Astrocyte of the hippocampus (primary cell): ENCODE results near the gene UNC5B.

Experiments
- DNase-seq: peaks from one replicate; pipeline ENCODE4 v3.0.0; 2011; ENCODE audit warnings: low read depth, low spot score

Gene UNC5B

DNA sequence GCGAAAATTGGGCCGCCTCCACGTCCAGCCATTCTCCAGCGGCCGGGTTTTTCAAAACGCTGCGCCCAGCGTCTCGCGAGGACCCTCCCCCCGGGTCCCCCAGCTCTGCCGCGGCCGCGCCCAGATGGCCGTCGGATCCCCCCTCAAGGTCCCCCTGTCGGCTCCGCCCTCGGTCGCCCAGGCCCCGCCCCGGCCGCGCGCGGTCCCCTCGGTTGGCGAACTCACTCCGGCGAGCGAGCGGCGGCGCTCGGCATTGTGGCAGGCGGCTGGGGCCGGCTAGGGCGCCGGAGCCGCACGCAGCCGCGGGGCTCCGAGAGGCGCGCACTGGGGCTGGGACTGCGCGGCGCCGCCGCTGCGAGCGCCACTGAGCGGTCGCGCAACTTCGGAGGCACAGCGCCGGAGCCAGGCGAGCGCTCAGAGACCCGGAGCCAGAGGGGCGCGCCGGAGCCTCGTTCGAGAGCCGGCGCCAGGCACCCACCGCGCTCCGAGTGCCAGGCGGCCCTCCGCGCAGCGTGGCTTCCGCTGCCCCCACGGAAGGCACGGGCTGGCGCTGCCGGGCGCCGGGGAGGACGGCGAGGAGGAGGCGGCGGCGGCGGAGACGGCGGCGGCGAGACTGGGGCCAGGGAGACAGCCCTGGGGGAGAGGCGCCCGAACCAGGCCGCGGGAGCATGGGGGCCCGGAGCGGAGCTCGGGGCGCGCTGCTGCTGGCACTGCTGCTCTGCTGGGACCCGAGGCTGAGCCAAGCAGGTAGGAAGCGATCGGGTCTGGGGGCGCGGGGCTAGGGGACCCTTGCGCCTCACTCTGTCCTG is at the start of gene UNC5B:
UNC5B (plus strand) TSS at position 253 of the 809 bp plus-strand sequence; CDS start at position 669, 416 bp downstream.
- peak; percentile 98 for DNase-seq

DNA sequence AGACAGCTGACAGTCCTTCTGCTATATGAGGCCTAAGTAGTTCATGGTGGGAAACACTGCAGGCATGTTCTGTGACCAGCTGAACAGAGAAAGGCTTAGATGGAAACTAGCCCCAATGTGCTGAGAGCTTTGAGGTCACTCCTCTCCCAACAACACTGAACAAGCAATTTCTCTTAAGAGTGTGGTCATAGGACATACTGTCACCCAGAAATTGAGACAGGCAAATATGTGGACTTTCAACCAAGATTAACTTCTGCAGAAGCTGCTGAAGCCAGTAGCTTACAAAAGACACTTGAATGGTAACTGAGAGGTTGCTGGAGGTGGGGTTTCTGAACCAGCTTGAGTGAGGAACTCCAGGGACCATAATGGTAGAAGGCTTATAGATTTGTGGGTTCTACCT is 38.9 kb upstream of the UNC5B start:
- DNase-seq = no peak

DNA sequence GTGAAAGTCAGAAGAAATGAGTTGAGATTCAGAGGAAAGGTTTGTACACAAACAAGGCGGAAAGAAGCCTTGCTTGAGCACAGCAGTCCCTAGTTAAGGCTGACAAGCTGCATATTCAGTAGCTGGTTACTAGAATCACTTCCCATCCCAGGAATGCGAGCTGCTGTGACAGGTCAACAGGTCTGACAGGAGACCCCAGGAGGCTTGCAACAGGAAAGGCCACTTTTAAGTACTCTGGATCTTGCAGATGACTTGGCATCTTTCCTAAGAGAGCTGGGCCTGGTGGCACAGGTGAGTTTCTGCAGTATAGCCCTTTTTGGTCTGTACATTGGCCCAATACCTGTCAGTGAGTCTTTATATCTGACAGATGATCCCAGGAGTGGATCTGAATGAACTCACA is 35.7 kb upstream of the UNC5B start:
- no peak for DNase-seq

DNA sequence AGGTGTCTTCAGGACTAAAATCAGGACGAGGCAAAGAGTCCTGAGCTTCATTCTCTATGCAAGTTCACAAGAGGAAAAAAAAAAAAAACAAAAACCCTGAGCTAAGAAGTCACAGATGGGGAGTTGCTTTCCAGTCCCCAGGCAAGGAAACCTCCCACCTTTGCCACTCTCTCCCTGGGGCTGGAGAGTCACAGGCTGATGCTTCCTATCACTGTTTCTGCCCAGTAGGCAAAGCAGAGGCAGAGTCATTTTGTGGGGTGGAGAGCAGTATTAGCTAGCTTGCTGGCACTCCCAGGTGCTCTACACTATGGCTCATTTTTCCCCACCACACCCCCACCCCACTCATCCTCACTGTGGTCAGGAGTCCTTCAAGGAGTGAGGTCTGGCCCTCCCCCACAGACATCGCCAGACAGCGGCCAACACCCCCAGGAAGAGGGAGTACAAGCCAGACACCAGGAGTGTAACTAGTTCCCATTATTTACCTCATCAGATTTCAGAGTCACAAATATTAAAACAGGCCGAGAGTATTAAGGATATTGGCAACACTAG is 34.6 kb upstream of the UNC5B start:
- no peak for DNase-seq

DNA sequence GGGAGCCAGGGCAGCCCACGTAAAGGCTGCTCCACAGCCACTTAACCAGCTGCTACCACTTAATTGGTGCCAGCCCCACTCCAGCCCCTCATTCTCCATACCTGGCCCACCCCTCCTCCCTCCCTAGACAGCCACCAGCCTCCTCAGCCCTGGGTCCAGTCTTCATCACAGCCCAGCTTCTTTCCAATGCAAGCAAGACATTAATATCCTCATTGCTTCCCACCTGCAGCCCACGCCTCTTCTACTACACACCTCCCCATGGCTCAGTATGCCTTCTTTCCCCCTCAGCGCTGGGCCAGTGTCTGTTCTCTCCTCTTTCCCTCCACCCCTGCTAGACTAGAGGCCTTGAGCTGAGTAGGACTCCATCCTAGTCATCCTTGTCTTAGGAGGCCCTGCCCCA is 33.5 kb upstream of the UNC5B start:
- no peak for DNase-seq

DNA sequence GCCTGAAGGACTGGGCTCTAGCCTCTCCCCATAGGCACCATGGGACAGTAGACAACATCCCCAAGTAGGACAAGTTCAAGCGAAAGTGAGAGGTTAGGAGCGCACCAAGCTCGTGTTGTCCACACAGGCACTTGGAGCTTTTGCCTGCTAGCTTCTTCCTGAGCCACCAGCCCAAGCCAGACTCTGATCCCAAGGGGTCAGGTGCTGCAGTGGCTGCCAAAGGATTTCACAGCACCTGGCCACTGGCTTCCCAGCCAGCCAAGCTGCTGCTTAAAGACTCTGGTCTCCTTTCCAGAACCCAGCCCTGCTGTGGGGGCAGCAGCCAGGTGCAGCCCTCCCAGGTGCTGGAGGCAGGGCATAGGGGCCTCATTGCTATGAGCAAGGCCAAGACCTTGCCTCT is 33.0 kb upstream of the UNC5B start:
- DNase-seq = no peak

DNA sequence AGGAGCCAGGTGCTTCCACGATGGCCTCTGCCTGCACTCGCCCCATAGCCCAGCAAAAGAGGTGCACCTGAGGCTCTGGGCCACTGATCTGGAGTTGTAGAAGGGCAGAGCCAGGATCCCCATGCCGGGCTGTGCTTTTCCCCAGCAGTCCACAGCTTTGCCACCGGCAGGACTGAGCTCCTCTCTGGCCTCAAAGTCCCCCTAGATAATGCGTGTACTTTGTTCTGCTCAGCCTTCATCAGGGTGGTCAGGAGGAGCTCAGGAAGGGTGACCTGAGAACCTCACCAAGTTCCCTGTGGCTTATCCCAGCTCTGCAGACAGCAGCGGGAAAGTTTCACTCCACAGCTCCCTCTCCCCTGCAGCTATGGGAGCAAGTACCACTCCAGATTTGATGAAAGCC is 27.9 kb upstream of the UNC5B start:
- DNase-seq = no peak

DNA sequence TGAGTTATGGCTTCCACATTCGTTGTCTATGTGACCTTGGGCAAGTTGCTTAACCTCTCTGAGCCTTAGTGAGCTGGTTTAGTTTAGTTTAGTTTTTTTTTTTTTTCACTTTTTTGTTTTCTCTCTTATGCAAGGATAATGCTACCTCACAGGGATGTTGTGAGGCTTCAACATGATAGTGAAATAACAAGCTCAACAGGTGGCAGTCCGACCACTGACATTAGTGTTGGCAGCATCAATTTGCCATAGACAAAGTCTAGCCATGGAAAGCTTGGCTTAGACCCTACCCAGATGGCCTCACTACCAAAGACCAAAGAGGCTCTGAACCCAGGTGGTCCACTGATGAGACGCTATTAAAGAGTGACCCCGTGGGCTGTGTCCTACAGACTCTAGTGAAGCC is 27.2 kb upstream of the UNC5B start:
- DNase-seq = no peak

DNA sequence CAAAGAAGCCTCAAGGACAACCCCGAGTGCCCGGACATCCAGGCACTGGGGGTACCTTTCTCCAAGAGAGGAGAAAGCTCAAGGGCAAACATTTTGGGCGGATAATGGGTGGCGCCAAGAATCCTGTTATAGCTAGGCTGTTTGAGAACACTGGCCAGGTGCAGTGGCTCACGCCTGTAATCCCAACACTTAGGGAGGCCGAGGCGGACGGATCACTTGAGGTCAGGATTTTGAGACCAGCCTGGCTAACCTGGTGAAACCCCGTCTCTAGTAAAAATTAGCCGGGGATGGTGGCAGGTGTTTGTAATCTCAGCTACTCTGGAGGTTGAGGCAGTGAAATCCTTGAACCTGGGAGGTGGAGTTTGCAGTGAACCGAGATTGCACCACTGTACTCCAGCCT is 25.2 kb upstream of the UNC5B start:
- DNase-seq = no peak

DNA sequence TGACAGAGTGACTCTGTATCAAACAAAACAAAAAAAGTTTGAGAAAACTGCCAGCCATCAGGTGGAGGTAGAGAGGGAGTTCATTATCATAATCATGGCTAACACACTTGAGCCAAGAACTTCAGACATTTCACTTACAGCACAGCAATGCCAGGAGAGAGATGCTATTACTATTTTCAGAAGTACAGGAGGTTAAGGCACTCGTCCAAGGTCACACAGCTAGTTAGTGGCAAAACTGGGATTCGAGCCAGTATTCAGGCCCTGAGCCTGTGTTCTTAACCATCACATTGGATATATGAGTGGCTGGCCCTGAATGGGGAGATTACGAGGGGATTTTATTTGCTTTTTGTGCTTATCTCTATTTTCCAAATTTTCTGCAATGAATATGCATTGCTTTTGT is 24.8 kb upstream of the UNC5B start:
- peak; percentile 56 for DNase-seq

DNA sequence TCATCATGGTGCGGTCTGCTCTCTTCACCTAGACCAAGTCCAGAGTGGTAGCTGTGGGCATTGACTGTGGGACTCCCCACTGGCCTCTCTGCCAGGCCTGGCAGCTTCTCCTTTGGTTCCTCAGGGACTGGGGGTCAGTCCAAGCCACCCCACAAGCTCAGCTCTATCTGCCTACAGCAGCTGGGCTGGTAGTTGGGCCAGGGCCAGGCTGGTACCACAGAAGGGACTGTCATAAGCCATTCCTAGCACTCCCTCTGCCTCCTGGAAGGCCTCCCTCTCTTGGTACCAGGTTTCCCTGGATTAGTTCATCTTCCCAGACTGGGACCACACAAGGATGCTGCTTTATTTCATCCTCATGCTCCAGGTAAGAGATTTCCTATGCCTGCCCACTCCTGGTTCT is 24.2 kb upstream of the UNC5B start:
- no peak for DNase-seq

DNA sequence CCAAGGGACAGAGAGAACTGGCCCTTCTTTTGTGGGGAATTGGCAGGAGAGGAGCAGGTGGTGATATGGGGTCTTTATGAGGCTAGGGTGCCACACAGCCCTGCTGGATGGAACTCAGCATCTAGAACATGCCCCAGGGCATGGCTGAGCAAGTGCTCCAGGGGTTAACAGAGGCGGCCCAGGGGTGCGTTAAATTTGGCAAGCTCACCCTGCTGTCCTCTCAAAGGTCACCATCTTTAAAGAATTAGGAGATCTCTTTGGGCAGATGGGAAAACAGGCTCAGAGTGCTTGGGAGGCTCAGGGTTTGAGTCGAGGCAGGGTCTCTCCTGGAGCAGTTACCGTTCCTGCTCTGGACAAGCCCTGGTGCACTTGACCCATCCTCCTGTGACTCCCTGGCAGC is 21.4 kb upstream of the UNC5B start:
- no peak for DNase-seq

DNA sequence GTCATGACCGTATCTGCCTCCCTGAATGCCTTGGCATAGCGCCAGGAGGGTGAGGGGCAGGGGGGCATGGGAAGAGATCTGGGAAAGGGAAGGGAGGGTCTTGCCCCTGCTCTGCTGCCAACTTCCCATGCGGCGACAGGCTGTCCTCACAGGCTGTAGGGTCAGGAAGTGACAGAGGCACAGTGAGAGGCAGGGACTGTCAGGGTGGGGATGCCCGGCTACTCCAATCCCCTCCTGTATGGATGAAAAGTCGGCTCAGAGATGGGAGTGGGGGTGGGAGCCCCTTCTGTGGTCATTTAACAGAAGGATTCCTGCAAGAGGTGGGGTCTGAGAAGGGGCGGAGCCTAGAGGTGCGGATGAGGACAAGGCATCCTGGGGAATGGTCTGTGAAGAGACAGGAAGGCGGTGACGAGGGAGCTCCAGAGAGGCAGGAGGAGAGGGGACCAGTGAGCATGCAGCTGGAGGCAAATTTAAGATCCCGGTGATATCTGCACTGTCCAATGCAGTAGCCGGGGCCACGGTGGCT is 20.8 kb upstream of the UNC5B start:
- no peak for DNase-seq

DNA sequence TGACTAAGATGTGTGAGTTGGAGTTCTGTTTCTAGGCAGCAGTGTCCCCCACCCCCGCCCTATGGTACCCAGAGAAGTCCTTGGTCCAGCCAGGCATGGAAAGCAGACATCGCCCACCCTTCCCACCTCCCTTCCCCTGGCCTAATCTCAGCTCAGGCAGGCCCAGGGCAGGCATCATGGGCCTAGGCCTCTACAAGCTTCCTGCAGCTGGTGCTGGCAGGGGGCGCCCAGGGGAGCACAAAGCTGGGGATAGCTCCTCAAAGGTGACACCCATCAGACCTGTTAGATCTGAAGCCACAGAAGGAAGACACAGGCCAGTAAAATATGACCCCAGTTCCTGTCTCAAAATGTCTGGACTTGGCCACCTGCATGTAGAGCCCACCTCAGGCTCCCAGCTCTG is 18.9 kb upstream of the UNC5B start:
- no peak for DNase-seq

DNA sequence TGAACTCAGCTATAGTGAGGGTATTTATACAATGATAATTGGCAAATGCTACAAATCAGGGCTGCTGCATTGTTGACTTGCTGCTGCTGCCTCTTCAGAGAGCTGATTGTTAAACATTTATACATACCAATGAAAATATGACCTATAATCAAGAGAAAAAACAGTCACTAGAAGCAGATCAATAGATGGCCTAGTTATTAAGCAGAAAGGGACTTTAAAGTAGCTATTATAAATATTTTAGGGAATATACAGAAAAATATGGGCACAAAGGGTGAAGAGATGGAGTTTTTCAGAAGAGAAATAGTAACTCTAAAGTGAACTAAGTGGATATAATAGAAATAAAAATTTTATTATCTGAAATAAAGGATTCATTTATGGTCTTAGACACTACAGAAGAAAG is 14.4 kb upstream of the UNC5B start:
- DNase-seq = no peak

DNA sequence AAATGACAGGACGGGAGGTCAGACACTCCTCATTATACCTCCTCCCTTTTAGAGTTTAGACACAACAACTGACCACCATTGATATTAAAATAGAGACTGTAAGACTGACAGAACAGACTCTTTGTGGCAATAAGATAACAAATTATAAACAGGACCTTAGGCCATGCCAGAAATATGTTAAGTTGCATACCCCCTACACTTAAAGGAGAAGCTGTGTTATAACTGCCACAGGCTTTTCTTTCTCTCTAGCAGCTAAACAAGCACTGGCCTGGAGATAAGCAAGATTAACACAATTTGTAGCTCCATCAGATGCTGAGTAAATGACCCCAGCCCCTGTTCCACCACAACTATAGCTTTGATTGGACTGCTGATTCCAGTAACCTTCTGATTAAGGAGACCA is 10.5 kb upstream of the UNC5B start:
- no peak for DNase-seq

DNA sequence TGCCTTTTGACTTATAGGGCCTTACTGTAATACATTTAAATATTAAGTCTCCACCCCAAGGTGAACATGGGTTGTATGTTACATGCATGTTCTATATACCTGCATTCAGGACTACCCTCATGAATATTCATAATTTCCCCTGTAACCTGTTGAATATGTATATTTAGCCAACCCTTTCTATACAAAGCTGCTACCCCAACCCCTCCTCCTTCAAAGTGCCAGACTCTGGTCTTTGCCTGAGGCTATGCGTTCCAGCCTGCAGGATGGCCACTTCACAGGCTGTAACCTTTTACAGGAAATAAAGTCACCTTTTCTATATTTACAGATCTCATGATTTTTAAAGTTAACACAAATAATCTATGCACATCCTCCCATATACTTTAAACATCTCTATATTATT is 10.1 kb upstream of the UNC5B start:
- DNase-seq = no peak

DNA sequence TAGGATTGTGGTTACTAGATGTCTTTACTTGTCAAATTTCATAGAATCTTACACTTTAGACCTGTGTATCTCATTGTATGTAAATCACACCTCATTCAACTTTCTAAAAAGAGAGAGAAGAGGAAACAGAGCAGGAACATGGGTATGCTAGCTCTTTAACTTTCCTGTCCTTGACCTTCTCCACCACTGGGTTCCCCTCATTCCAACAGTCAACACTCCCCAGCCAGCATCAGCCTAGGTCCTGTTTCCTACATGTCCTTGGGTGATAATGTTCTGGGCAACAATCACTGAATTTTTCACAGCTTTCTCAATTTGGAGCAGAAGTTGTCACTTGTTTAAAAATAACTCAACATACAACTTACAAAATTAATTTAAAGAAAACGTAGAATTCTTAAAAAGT is 9.2 kb upstream of the UNC5B start:
- no peak for DNase-seq

DNA sequence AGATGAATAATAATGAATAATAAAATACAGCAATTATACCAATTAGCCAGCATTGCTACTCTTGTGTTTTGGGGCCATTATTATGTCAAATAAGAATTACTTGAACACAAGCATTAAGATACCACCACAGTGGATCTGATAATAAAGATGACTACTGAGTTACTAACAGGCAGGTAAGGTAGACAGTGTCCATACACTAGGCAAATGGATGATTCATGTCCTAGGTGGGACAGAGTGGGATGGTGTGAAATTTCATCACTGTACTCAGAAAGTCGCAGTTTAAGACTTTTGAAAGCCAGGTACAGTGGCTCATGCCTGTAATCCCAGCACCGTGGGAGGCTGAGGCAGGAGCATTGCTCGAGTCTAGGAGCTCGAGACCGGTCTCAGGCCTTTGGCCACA is 8.7 kb upstream of the UNC5B start:
- no peak for DNase-seq

DNA sequence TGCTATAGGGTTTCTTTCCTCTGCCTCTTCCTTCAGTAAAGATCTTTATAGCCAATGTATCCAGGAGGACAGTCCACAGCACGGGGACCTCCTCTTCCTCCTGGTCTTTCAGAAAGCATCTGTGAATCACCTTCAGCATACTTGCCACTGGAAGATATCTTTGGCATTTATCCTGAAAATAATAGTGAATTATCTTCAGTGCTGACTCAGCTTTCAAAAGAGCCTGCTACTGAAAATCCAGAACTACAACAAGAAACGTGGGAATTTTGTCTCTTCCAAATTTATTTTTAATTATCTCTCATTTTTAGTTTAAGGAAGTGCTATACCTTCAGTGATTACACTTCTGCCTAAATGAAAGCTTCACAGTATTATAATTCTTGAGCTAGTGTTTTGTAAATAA is 7.6 kb upstream of the UNC5B start:
- no peak for DNase-seq

DNA sequence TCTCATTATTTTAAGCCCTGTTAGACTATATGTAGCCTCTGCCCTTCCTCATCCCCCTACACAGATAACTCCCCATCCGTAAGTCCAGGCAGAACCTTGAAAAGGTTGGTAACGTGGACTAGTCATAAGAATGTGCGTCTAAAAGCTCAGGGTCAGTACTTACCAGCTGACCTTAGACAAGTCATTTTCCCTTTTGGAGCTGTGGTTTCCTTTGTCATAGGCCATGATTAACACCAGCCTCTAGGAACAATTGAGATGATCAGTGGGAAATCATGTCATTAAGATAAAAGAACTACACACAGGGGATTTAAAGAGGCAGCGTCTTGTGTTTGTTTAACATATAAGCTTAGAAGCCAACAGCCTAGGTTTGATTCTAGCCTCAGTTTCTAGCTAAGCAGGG is 6.9 kb upstream of the UNC5B start:
- no peak for DNase-seq

DNA sequence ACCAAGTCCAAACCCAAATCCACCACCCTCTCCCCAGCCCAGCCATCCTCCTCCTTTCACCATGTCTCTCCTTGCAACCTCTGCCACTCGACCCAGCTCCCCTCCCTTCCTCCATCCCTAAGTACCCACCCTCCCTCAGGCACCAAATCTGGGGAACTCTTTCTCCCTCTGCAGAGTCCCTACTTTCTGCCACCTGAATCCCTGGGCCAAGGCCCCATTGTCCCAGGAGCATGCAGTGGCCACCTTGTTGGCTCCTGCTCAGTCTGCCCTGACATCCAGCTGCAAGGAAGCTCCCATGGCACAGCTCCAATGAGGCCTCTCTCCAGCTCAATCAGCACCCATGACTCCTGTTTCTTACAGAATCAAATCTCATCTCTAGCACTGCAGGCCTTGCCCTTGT is 5.5 kb upstream of the UNC5B start:
- DNase-seq = no peak

DNA sequence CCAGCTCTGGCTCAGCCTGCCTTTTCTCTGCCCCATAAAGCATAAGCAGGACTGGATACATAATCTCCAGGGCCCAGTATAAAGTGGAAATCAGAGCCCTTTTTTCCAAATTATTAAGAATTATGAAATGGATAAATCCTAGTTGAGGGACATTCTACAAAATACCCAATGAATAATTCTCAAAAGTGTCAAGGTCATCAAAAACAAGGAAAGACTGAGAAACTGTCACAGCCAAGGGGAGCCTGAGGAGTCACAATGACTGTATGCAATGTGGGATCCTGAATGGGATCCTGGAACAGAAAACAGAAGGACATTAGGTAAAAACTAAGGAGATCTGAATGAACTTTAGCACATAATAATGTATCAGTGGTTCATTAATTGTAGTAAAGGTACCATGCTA is 4.8 kb upstream of the UNC5B start:
- DNase-seq = no peak

DNA sequence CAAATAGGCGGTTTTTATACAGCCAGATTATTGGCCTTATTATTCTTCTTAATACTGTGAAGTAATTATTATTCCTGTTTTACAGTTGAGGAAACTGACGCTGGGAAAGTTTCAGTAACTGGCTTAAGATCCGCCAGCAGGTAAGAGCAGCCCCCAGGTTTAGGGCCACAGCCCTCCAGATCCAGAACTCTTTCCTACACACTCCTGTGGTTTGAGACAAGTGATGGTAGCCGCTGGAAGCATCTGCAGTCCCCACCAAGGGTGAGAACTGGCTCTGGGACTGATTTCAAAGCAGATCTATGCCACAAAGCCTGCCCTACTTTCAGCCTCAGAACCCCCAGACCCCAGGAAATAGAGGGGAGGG is 3.0 kb upstream of the UNC5B start:
- DNase-seq = no peak
